H1 (cell line): Measurements from ENCODE around the gene DIP2C.

ENCODE experiments used
- CREB1 ChIP-seq: IDR thresholded peaks from 2 replicates; pipeline ENCODE4 v1.6.1; 2012; ENCODE audit warnings: inconsistent platforms
- CTCF ChIP-seq, 3 experiments: IDR thresholded peaks; 1 replicate in 2 of 3; 2 replicates in 1 of 3; pipeline versions ENCODE4 v1.5.1 to v1.6.1; 2011; ENCODE audit warnings: low read length in 3 of 3, mild to moderate bottlenecking in 3 of 3, inconsistent platforms in 2 of 3, low read depth in 1 of 3, moderate library complexity in 1 of 3; ENCODE audit not compliant: insufficient read depth in 1 of 3; ENCODE audit errors: control extremely low read depth in 1 of 3
- JUND ChIP-seq: IDR thresholded peaks from 2 replicates; pipeline ENCODE4 v1.6.1; 2011; ENCODE audit warnings: mild to moderate bottlenecking, improper control_type of control experiment, low read length
- POLR2A ChIP-seq, 2 experiments: IDR thresholded peaks; 1 replicate in 1 of 2; 2 replicates in 1 of 2; pipeline ENCODE4 v1.6.1; 2011; ENCODE audit warnings: low read depth in 2 of 2, low read length in 2 of 2, mild to moderate bottlenecking in 2 of 2; ENCODE audit errors: control extremely low read depth in 1 of 2
- POU5F1 ChIP-seq: IDR thresholded peaks from 2 replicates; pipeline ENCODE4 v1.6.1; 2011; ENCODE audit warnings: low read depth, mild to moderate bottlenecking, low read length, moderate library complexity
- SP1 ChIP-seq: IDR thresholded peaks from 2 replicates; pipeline ENCODE4 v1.6.1; 2011; ENCODE audit warnings: low read depth, low read length
- TAF1 ChIP-seq: IDR thresholded peaks from 2 replicates; pipeline ENCODE4 v1.6.1; 2011; ENCODE audit warnings: mild to moderate bottlenecking, low read depth, low read length

DNA sequence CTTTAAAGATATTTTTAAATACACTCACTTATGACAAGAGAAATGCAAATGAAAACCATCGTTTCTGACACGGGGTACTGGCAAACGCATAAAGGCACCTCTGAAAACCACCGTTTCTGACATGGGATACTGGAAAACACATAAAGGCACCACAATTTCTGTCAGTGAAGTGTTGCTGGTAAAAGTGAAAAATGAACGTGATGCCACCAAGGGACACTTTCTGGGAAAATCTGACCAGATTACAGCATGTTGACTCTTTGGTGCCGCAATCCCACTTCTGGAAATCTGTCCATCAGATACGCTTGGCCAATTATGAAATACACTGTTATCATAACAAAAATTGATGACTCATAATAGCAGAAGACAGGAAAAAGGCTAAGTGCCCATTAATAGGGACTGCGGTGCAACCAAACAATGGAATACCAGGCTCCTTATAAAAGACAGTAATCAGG, 422.5 kb downstream of the DIP2C start:
- TF ChIP-seq CREB1, result no peak
- no peak for TF ChIP-seq CTCF (IDR thresholded peaks at IDR 0.05; ENCODE audit: control extremely low read depth in 1 of 3, insufficient read depth in 1 of 3, low read depth in 1 of 3, low read length in 3 of 3)
- no peak for TF ChIP-seq POU5F1
- TF ChIP-seq SP1, result no peak
- TF ChIP-seq TAF1, result no peak
- no peak for TF ChIP-seq JUND
- TF ChIP-seq POLR2A (IDR thresholded peaks at IDR 0.05; ENCODE audit: control extremely low read depth in 1 of 2, low read depth in 2 of 2, low read length in 2 of 2), result no peak
